Muscle layer of colon (tissue), 2 donors: ENCODE results near the gene SRRM1.
A peak's percentile ranks its signal among the peaks of the same experiment; 100 is the strongest.
"Not testable (repeated sequence)": the region's sequence is repeated elsewhere in the genome, so short reads cannot be mapped to it uniquely, and the experiment has no call there.

Source experiments
- H3K27ac ChIP-seq: one replicate; pipeline ENCODE4 v1.7.0; 2013; ENCODE audit warnings: low read depth, mild to moderate bottlenecking, low read length, moderate library complexity
- H3K27me3 ChIP-seq, 2 donors: one replicate each; pipeline ENCODE4 v1.7.0; 2013; ENCODE audit warnings: low read length in 2 of 2, mild to moderate bottlenecking in 2 of 2; ENCODE audit not compliant: insufficient read depth in 2 of 2, control insufficient read depth in 1 of 2
- H3K36me3 ChIP-seq: one replicate; pipeline ENCODE4 v1.7.0; 2013; ENCODE audit warnings: mild to moderate bottlenecking, low read length; ENCODE audit not compliant: insufficient read depth
- H3K4me1 ChIP-seq: one replicate; pipeline ENCODE4 v1.7.0; 2013; ENCODE audit warnings: mild to moderate bottlenecking, low read length; ENCODE audit not compliant: insufficient read depth
- H3K4me3 ChIP-seq, 2 donors: one replicate each; pipeline ENCODE4 v1.7.0; 2013; ENCODE audit warnings: low read length in 2 of 2, low read depth in 1 of 2, mild to moderate bottlenecking in 1 of 2, moderate library complexity in 1 of 2
- H3K9ac ChIP-seq: one replicate; pipeline ENCODE4 v1.7.0; 2013; ENCODE audit warnings: low read length
- H3K9me3 ChIP-seq: one replicate; pipeline ENCODE4 v1.7.0; 2013; ENCODE audit warnings: mild to moderate bottlenecking, low read length
- donor health status: abdominal sarcoma.
- donor health status: Adenocarcinoma of cecum.

SRRM1 gene

GRCh38 chr1:24696756-24697330 is 53.7 kb downstream of the SRRM1 start:
- H3K27ac ChIP-seq: no peak overlapping the region
- H3K4me1 ChIP-seq: peaks cover 16% of the 10 kb centered on the region

DNA sequence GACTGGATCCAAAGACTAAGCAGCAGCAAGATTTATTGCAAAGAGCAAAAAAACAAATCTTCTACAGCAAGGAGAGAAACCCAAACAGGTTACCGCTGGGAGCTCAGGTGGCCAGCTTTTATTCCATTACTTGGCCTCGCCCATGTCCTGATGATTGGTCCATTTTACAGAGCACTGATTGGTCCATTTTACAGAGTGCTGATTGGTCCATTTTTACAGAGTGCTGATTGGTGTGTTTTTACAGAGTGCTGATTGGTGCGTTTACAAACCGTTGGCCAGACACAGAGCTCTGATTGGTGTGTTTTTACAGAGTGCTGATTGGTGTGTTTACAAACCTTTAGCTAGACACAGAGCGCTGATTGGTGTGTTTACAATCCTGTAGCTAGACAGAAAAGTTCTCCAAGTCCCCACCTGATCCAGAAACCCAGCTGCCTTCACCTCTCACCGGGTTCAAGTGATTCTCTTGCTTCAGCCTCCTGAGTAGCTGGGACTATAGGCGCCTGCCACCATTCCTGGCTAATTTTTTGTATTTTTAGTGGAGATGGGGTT is 54.4 kb downstream of the SRRM1 start:
- not testable (repeated sequence) for H3K27ac ChIP-seq, H3K36me3 ChIP-seq, H3K9me3 ChIP-seq, H3K4me3 ChIP-seq, H3K9ac ChIP-seq, H3K27me3 ChIP-seq
- H3K4me1 ChIP-seq: peaks cover 16% of the 10 kb centered on the region

More at GRCh38 chr1:24696756-24697330, 53.7 kb downstream of the SRRM1 start:
- Histone ChIP-seq H3K9ac (no peak overlapping the region), H3K36me3 (no peaks in the 10 kb centered on the region), H3K9me3 (no peaks in the 10 kb centered on the region), H3K4me3 (no peak overlapping the region), H3K27me3 (no peaks in the 10 kb centered on the region)

DNA sequence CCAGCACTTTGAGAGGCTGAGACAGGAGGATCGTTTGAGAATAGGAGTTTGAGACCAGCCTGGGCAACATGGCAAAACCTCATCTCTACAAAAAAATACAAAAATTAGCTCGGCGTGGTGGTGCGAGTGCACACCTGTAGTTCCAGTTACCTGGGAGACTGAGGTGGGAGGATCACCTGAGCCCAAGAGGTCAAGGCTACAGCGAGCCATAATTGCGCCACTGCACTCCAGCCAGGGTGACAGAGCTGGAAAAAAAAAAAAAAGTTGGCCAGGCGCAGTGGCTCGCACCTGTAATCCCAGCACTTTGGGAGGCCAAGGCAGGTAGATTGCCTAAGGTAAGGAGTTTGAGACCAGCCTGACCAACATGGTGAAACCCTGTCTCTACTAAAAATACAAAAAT is 55.2 kb downstream of the SRRM1 start:
- not testable (repeated sequence) for H3K9ac ChIP-seq, H3K36me3 ChIP-seq, H3K27ac ChIP-seq, H3K9me3 ChIP-seq, H3K27me3 ChIP-seq, H3K4me3 ChIP-seq
- peaks cover 16% of the 10 kb centered on the region for H3K4me1 ChIP-seq

DNA sequence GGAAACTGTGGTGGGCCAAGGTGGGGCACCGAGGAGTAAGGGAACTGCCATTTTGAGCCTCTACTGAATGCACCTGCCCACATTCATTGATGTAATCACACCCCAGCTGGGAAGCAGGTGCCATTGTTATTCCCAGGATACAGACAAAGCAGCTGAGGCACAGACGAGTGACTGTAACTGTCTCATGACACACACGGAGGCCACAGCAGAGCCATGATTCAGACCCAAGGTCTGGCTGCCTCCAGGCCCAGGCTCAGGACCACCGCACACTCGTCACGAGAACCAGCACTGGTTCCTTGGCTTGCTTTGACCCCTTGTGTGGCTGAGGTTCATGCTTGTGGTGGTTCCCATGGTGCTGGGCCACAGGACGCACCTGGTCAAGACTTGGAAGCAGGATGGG is 56.5 kb downstream of the SRRM1 start:
- Histone ChIP-seq H3K27ac (no peak overlapping the region), H3K27me3 (no peaks in the 10 kb centered on the region), H3K36me3 (no peaks in the 10 kb centered on the region), H3K9ac (no peak overlapping the region), H3K9me3 (no peaks in the 10 kb centered on the region), H3K4me3 (no peak overlapping the region), H3K4me1 (peaks cover 9% of the 10 kb centered on the region)

DNA sequence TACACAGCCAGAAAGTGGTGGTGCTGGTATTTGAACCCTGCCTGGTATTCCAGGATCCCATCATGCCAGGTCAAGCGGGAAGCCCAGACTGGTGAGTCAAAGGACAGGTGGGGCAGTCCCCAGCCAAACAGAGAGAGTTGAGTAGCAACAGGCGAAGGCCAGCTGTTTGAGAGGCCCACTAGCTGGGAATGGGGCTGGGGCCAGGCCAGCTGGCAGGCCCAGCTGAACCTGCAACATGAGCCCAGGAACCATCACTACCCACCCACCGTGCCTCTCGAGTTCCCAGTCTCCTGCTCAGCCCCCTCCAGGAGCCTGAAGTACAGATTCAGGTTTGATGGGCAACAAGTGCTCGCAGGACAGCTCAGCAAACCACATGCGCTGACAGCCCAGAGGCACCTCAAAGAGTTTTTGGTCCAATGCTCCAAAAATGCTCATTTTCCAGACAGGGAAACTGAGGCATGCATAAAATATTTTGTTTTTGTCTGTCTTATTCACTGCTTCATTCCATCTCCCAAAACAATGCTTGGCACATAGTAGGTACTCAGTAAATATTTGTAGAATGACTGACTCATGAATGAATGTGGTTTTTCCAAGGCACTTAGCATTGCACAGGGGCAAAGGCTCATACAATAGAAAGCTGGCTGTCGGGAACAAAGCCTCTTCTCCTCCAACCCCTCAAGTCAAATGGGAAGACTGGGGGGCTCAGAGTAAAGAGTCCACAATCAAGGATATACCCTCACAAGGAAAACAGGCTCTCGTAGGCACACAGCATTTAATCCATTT is 59.6 kb downstream of the SRRM1 start:
- H3K9me3 ChIP-seq: no peaks in the 10 kb centered on the region
- H3K36me3 ChIP-seq: no peaks in the 10 kb centered on the region
- H3K4me3 ChIP-seq: no peak overlapping the region
- peaks cover 9% of the 10 kb centered on the region for H3K4me1 ChIP-seq
- H3K27me3 ChIP-seq: no peaks in the 10 kb centered on the region
- H3K27ac ChIP-seq: no peak overlapping the region
- H3K9ac ChIP-seq: no peak overlapping the region

- Histone ChIP-seq H3K27ac (no peak overlapping the region), H3K36me3 (no peaks in the 10 kb centered on the region), H3K27me3 (no peaks in the 10 kb centered on the region), H3K4me3 (no peak overlapping the region), H3K4me1 (peaks cover 9% of the 10 kb centered on the region), H3K9me3 (no peaks in the 10 kb centered on the region), H3K9ac (no peak overlapping the region)
Observed at GRCh38 chr1:24704411-24705259, 61.5 kb downstream of the SRRM1 start.

DNA sequence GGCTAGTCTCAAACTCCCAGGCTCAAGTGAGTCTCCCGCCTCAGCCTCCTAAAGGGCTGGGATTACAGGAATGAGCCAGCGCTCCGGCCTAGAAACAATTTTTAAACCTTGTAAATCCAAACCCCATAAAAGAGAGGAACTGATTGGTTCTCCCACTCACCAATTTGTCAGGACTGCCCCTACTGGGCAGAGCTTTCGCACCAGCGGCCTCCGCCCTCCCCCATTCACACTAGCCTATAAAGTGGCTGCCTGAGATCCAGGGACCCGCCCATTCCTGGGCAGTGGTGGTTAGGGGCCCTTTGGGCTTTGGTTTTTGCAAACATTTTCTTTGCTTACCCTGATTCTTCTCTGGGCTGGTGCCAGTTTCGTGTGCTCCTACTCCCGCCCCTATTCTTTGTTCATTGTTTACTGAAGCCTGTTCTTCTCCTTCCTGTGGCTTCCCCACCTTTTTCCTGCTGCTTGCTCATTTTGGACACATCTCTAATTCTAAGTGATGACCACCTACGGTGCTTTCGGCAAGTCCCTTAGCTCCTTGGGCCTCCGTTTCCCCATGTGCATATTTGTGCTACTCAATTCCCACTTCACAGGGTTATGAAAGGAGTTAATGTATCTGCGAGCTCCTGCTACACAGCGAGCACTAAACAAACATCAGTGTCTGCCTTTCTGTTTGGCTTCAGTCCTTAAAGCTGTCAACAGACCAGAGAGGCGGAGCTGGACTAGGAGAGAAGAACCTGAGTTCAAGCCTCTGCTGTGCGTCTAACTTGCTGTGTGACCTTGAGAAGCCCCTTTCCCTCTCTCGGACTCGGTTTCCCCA is 62.4 kb downstream of the SRRM1 start:
- H3K36me3 ChIP-seq: no peaks in the 10 kb centered on the region
- H3K27me3 ChIP-seq: no peaks in the 10 kb centered on the region
- no peak overlapping the region for H3K9ac ChIP-seq
- H3K4me3 ChIP-seq: peak overlapping the region in 1 of 2 donors; percentile 47
- H3K27ac ChIP-seq: no peak overlapping the region
- peaks cover 9% of the 10 kb centered on the region for H3K4me1 ChIP-seq
- H3K9me3 ChIP-seq: no peaks in the 10 kb centered on the region

DNA sequence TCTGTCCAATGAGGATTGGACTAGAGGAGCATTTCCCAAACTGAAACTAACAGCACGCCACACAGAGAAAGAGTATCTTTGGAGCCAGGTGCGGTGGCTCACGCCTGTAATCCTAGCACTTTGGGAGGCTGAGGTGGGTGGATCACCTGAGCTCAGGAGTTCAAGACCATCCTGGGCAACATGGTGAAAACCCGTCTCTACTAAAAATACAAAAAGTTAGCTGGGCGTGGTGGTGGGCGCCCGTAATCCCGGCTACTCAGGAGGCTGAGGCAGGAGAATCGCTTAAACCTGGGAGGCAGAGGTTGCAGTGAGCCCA is 62.9 kb downstream of the SRRM1 start:
- not testable (repeated sequence) for H3K36me3 ChIP-seq, H3K9ac ChIP-seq, H3K9me3 ChIP-seq, H3K27me3 ChIP-seq, H3K27ac ChIP-seq, H3K4me1 ChIP-seq
- H3K4me3 ChIP-seq: peak overlapping the region in 1 of 2 donors; percentile 47

GRCh38 chr1:24707687-24708086 is 64.6 kb downstream of the SRRM1 start:
- no peaks in the 10 kb centered on the region for H3K27me3 ChIP-seq
- H3K27ac ChIP-seq: no peak overlapping the region
- H3K4me3 ChIP-seq: no peak overlapping the region
- H3K36me3 ChIP-seq: no peaks in the 10 kb centered on the region
- H3K4me1 ChIP-seq: peaks cover 9% of the 10 kb centered on the region
- no peaks in the 10 kb centered on the region for H3K9me3 ChIP-seq
- H3K9ac ChIP-seq: no peak overlapping the region

DNA sequence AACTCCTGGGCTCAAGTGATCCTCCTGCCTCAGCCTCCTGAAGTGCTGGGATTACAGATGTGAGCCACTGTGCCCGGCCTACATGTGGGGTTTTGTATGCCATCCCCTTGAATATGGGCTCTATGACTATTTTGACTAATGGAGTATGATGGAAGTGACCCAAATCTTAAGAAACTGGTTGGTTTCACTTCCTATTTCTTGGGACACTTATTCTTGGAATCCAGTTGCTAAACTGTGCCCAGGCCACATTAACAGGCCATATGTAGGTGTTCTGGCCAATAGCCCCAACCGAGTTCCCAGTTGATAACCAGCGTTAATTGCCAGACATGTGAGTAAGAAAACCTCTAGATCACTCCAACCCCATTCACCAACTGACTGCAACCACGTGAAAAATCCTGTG is 65.8 kb downstream of the SRRM1 start:
- no peak overlapping the region for H3K27ac ChIP-seq
- no peaks in the 10 kb centered on the region for H3K9me3 ChIP-seq
- H3K4me1 ChIP-seq: peaks cover 9% of the 10 kb centered on the region
- no peak overlapping the region for H3K9ac ChIP-seq
- H3K36me3 ChIP-seq: no peaks in the 10 kb centered on the region
- H3K4me3 ChIP-seq: no peak overlapping the region
- H3K27me3 ChIP-seq: no peaks in the 10 kb centered on the region
